Uterus (tissue), 2 donors: Measurements from ENCODE around the gene UBIAD1.

ENCODE experiments used
- POLR2A ChIP-seq, 2 donors: fragments of 450-650 bp; IDR thresholded peaks; one replicate each; pipeline ENCODE4 v1.6.1; 2016; ENCODE audit warnings: antibody characterized with exemption in 2 of 2, mild to moderate bottlenecking in 1 of 2, moderate library complexity in 1 of 2
- TF ChIP-seq, protein P1 (sequence below), 4 experiments: fragments of 200-600 bp in 2 of 4; fragments of 450-650 bp in 2 of 4; sonication (generic) in 2 of 4; IDR thresholded peaks; one replicate each; pipeline ENCODE4 v1.5.1; 2016 to 2019; ENCODE audit warnings: antibody characterized with exemption in 4 of 4, mild to moderate bottlenecking in 2 of 4, moderate library complexity in 1 of 4

DNA sequence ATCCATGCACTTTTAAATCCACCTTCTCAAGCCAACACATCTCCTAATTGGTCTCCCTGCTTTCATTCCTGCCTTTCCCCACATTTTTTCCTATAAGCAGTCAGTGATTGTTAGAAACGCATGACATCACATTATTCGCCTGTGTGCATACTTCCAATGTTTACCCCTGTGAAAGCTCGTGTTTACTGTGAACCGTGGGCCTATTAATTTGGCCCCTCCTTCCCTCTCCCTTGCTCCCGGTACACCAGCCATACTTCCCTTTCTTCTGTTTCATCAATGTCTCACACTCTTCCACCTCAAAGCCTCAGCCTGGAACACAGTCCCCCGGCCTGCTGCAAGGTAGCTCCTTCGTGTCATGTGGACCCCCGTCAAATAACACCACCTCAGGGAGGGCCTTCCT lies 19.8 kb upstream of the UBIAD1 start:
- TF ChIP-seq, protein P1, sequence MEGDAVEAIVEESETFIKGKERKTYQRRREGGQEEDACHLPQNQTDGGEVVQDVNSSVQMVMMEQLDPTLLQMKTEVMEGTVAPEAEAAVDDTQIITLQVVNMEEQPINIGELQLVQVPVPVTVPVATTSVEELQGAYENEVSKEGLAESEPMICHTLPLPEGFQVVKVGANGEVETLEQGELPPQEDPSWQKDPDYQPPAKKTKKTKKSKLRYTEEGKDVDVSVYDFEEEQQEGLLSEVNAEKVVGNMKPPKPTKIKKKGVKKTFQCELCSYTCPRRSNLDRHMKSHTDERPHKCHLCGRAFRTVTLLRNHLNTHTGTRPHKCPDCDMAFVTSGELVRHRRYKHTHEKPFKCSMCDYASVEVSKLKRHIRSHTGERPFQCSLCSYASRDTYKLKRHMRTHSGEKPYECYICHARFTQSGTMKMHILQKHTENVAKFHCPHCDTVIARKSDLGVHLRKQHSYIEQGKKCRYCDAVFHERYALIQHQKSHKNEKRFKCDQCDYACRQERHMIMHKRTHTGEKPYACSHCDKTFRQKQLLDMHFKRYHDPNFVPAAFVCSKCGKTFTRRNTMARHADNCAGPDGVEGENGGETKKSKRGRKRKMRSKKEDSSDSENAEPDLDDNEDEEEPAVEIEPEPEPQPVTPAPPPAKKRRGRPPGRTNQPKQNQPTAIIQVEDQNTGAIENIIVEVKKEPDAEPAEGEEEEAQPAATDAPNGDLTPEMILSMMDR (IDR thresholded peaks at IDR 0.05): no peak
- no peak for TF ChIP-seq POLR2A (IDR thresholded peaks at IDR 0.05)
